GM18511 (cell line): ENCODE results near the gene SRCIN1.

ENCODE experiments used
- ATAC-seq: cut with Tn5 transposase; IDR thresholded peaks from one replicate; pipeline ENCODE4 v1.9.1; 2021; ENCODE audit warnings: mild to moderate bottlenecking, moderate library complexity; ENCODE audit not compliant: unreplicated experiment

SRCIN1 gene

DNA sequence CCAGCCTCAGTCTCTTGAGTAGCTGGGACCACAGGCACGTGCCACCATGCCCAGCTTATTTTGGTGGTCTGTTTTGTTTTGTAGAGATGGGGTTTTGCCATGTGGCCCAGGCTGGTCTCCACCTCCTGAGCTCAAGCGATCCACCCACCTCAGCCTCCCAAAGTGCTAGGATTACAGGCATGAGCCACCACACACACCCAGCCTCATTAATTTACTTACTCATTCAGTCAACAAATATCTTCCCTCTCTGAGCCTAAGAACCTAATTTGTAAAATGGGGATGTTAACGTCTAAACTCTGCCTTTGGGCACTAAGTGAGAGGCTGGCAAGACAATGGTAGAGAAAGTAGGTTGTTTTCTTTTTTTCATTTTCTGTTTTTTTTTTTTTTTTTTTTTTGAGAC, 22.6 kb downstream of the SRCIN1 start:
- no peak for ATAC-seq

DNA sequence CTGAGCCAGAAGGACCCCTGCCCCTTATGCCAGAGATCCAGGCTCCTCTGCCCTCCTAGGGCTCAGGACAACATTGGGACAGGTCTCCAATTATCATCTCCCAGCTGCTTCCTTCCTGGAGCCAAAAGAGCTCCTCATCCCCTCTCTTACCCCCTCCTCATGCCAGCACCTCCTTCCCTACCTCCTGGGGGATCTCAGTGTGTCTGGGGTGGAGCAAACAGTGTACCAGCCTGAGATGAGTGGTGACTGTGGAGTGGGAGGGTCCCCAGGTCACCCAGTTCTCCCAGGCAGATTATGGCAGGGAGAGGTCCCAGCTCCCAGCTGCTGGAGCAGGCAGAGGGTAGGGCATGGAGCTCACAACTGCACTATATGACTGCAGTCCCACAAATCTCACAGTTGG, 23.7 kb downstream of the SRCIN1 start:
- no peak for ATAC-seq

GRCh38 chr17:38579934-38580333, 25.8 kb downstream of the SRCIN1 start:
- ATAC-seq = no peak

- no peak for ATAC-seq
These were observed 26.7 kb downstream of the SRCIN1 start for GRCh38 chr17:38579083-38579480.

DNA sequence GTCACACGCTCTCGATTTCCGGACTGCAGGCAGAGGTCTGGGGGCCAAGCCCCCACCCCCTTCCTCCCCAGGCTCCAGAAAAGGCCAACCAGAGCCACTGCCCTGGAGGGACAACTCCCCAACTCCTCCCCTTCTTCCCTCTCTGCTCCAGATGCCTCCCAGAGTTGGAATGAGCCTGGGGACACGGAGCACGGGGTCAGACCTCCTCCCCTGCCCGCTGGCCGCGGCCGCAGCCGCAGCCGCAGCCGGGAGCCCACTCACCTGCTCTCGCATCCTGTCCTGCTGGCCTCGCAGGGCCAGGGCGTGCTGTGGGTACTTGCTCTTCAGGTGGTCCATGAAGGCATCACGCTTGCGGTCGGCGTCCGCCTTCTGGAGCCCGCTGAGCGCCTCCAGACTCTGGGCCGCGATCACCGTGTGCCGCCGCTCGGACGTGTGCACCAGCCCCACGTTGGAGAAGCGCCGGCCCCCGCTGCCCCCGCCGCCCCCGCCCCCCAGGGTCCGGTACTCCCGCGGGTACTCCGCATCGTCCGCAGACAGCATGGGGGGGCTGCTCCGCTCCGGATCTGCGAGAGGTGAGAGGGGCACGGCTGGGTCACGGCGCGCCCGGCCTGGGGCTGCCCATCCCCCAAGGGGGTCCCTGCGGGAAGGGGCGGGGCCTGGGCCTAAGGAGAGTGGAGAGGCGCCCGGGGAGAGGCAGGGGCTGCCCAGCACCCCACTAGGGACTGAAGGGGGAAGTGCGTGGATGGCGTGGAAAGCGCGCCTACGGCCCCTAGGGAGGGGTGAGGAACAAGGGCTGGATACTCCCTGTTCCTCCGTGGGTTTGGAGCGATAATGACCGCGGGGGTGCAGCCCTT, 27.3 kb downstream of the SRCIN1 start:
- ATAC-seq = no peak

- no peak for ATAC-seq
These were observed 28.0 kb downstream of the SRCIN1 start for GRCh38 chr17:38577645-38578173.

GRCh38 chr17:38577244-38577643, 28.5 kb downstream of the SRCIN1 start:
- ATAC-seq = no peak

DNA sequence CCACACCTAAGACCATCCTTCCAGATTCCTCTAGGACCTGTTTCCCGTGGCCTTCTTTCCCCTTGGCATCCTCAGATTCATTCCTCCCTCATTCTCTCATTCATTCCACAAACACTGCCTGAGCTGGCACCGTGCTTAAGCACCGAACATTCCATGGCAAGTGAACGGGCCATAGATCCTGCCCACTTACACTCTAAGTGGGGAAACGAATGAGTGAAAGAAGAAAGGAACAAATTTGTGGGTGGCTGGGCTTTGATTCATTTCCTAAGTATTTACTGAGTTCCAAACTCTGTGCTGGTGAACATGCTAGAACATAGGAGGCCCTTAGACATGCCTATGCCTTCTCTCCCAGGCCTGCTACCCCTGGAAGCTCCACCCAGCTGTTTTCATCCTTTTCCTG, 30.0 kb downstream of the SRCIN1 start:
- no peak for ATAC-seq

- no peak for ATAC-seq
These were observed 31.0 kb downstream of the SRCIN1 start for GRCh38 chr17:38574712-38575111.

- no peak for ATAC-seq
These were observed 32.9 kb downstream of the SRCIN1 start for GRCh38 chr17:38572669-38573365.

- no peak for ATAC-seq
These were observed 33.7 kb downstream of the SRCIN1 start for GRCh38 chr17:38571833-38572668.

DNA sequence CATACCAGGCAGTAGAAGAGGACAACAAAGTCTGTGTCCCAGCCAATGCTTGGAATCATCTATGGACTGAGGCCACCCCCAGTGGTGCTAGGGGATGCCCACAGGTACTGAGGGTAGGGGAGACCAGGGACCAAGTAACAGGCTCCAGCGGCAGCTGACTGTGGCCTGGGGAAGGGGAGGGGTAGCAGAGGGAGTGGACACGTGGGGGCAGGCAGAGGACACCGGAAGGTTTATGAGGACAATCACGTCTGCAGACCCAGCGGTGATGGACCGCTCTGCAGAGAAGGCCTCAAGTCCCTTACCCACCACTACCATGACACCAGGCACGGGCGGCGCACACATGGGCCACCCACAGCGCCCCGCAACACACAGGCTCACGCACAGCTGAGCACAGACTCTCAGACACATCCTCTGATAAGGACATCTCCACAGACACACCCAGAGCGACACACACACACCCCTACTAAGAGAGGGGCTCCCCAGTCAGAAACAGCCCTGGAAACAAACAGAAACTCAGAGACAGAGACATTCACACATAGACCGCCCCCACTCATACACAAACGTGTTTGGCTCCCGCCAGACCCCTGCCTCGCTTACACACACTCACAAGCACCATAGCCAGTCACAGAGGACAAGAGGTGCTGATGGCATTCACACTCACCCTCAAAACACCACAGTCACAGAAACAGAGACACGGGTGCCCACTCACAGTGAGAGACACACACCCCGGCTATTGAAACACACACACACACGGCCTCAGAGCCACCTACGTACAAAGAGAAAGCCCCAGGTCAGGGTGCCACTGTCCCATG, 35.8 kb downstream of the SRCIN1 start:
- ATAC-seq = no peak

DNA sequence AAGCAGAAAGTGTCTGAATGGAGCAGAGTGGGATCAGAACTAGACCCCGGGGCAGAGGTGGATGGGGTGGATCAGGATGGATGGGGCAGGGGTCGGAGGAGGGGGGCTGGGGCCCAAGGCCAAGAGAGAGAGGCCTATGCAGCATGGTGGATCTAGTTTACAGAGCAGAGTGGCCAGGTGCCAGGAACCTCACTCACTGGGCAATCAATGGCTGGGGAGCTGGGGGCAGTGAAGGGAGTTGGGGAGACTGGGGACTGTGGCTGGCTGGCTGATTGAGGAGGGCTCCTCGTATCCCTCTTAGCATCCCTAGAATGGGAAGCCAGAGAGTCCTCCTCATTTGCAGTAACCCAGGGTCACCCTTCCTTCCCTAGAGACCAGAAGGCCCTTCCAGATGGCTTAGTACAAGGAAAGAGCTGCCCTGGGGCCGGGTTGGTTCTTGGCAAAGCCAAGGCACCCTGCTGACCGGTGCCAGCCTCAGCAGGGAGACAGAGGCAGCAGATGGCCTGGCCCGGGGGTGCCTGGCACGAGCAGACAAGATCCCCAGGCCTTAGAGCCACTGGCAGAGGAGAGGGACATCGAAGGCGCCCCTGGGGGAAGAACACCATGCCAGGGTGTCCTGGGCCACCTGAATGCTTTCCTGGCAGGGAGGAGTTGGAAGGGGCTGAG, 36.8 kb downstream of the SRCIN1 start:
- ATAC-seq = no peak

DNA sequence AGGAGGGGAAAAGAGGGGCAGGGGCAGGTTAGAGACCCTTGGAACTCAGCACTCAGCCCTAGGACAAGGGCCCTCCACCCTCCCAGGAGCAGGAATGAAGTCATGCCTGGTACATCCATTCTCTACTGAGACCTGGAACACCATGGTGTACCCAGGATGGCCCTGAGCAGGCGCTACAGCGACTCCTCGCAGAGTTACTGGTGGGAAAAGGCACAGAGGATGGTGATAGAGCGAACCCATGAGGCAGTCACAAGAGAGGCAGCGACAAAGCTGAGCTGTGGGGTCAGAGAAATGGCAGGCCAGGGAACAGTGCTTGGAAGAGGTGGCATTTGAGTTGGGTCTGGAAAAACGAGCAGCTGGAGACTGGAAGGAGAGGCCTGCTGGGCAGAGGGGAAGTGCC, 37.5 kb downstream of the SRCIN1 start:
- ATAC-seq = no peak

GRCh38 chr17:38567350-38567749, 38.4 kb downstream of the SRCIN1 start:
- no peak for ATAC-seq

DNA sequence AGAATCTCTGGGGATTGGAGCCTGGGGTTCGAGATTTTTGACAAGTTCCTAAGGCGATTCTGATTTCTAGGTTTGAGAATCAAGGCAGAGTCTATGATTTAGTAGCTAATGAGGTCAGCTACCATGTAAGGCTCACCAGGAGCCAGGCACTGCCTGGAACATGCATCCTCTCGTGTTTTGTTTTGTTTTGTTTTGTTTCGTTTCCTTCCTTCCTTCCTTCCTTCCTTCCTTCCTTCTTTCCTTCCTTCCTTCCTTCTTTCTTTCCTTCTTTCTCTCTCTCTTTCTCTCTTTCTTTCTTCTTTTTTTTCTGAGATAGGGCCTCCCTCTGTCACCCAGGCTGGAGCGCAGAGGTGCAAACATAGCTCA, 39.1 kb downstream of the SRCIN1 start:
- no peak for ATAC-seq

DNA sequence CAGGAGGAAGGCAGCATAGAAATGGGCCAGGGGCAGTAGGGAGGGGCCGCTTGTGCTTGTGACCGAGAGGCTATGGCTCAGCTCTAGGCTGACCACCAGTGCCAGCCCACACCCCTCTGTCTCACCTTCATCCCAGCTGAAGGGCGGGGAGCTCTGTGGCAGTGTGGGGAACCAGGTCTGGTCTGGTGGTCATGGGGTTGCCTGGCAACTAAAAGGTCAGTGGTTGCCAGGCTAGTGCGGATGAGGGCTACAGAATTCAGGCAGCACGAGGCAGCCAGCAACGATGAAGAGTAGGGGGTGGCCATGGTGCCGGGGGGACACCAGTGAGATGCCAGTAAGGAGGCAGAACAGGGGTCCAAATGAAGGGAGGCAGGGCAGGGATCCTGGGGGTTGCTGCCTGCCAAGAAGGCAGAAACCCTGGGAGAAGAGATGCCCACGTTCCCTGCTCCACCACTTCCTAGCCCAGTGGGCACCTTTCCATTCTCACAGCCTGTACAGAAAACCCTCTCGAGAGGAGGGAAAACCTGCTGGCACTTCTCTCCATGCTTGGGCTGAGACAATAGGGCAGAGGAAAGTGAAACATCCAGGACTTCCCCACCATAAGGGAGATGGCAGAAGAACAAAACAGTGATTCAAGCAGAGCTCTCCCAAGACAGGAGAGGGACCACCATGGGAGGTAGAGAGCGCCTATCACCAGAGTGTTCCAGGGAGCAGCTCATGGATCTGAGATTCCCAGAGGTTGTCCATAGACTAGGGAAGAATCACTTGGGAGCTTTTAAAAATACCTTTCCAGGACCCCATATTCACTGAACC, 39.7 kb downstream of the SRCIN1 start:
- ATAC-seq = no peak

DNA sequence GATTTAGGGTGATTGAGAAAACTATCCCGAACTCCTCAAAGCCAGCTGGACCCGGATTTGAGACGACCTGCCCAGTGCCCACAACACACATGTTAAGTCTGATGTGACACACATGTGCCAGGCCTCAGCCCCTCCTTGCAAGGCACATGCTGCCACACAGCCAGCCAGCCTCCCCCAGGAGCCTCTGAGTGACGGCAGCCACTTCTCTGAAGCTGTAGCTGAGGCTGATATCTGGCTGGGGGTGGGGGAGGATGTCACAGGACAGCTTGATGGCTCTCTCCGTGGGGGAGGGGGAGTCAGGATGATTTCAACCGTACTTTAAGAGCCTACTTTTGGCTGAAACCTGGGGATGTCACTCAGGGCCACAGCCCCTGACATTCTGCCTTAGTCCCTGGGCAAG, 40.9 kb downstream of the SRCIN1 start:
- no peak for ATAC-seq

- ATAC-seq = no peak
These were observed 41.4 kb downstream of the SRCIN1 start for GRCh38 chr17:38564254-38564837.
